CD4-positive, alpha-beta T cell treated with Interleukin-17A for 1 hour (primary cell): Measurements from ENCODE around the gene FCHSD2.

Experiments
- DNase-seq: peaks from one replicate; pipeline ENCODE4 v3.0.0-alpha.2; 2020

The FCHSD2 gene

DNA sequence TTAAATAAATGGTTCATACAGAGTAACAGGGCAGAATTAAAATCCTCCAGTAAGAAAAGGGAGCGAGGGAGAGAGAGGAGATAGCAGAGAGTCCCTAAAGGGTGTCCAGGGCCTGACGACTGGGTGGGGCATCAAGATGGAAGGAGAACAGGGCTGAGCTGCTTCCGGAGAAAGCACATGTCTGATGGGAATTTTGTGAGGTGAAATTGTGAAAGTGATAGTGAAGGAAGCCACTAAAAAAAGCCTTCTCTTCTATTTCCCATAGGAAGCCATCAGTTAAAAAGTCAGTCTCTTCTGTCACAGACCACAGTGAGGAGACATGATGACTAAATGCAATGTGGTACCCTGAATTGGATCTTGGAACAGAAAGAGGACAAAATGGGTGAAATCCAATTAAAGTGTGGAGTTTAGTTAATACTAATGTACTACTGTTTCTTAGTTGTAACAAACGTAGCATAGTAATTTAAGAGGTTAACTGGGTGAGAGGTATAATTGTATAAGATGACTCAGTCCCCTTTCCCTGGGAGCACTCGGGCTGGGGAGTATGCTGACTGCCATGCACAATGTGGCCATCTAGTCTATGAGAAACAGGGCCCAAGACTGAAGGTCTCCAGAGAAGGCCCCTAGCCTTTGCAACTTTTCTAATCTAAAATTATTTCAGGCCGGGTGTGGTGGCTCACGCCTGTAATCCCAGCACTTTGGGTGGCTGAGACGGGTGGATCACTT is 29.5 kb upstream of the FCHSD2 start:
- DNase-seq = no peak

DNA sequence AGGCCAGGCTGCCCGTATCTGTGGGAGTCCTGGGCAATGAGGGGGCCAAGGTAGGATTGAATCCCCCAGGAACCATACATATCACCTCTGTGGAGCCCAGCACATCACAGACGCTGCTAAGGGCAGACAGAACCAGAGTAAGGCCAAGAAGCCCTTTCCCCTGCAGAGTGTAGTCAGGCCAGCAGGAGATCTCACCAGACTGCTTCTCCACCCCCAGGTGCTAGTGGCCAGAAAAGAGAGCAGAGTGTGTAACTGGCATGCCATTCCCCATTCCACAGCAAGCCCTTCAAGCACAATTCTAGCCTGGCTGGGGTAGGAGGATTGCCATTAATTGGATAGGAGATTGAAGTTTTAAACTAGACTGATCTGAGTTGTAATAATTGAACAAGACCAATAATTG is 28.0 kb upstream of the FCHSD2 start:
- DNase-seq = no peak

DNA sequence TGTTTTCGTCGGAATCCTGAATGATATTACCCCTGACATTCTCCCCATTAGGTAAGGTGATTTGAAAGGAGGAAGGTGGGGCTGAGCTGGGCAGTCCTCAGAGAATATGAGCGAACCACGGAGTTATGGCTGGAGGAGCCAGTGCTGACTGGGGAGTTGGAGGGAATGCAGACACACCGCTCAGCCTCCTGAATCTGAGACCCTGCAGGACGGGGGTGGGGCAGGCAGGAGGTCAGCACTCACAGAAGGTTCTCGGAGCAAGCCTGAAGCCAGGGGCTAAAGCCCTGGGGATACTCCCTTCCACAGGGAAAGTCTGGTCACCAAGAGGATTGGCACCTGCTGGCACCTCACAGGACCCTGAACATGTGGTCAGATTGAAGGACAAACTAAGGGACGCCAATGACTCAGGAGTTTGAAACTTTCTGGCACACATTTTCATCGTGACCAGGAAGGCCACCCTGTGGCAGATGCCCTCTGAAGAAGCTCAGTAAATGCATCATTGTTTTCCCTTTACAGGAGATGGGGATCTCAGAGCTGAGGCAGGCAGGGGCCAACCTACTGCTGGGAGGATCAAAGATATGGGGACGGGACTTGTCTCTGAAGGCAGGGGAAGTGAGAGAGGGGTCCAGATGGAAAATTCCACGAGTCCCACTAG is 26.9 kb upstream of the FCHSD2 start:
- DNase-seq = no peak

DNA sequence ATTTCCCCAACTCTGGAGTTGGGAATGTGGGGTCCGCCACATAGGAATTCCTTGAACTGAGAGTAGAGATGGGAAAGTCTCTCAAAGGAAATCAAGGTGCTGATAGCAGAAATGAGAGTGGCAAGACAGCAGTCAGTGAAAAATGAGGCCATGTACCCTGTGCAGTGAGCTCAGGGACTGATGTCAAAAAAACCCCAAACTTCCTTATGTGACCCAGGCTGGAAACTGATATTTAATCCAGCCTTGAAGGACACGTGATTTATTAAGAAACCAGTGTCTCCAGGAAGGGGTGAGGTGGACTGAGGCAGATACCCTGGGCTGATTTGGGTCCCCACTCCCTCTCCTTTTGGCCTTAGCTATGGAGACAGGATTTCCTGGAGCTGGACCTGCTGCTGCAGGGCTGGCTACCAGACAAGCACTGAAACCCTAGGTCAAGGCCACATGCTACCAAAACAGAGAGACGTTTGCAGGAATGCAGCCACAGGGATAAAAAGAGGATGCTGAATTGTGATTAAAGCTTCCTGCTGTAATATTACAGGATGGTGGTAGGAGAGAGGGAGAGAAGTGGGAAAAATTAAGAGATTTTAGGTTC is 25.3 kb upstream of the FCHSD2 start:
- no peak for DNase-seq

DNA sequence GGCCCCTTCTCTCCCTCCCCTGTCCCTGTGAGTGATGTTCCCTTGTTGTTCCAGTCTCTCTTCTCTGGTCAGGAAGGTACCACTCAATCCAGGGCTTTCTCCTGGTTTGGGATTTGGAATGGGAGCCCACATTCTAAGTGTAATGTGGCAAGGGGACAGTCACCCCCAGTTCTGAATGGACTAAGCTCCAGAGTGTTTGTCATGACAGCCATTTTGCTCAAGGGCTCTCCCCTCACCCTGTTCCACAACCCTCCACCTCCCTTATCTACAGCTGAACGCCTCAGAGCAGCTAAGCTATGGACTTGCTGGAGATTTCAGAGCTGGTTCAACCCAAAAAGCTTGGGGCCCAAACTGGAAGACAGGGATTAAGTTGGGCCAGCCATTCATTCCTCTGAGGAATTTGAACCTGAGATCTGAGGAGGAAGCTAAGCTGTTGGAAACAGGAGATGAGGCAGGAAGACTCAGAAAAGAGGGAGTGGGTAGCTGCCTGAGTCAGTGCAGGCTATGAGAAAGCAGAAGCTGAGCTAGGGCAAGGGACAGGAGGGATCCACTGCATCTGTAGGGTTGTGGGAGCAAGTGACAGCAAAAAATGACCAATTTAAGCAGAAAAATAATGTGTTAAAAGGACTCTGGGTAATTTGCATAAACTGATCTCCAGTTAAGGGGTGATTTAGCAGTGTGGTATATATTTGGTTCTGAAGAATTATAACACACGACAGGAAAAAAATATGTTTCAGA is 22.9 kb upstream of the FCHSD2 start:
- no peak for DNase-seq

DNA sequence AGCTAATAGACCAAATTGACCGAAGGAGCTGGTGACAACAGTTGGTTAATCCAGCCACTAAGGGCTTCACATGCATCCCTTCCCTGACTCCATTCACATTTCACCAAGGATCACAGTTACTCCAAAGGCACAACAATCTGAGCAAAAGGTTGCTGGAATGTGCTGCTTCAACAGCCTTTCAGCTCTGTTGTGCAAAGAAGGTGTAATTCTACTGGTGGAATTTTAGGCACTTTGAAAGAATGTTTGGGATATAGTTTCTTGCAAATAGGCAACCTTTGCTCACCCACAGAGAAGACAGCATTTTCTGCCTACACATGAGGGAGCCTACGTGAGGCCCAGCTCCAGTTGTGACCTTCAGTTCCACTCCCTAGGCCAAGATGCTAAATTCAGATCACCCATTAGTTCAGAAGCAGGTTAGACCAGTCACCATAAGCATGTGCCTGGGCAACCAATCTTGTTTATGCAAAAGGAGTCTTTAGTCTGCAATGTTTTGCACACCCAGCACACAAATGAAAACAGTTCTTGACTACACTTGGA is 21.6 kb upstream of the FCHSD2 start:
- DNase-seq = no peak

DNA sequence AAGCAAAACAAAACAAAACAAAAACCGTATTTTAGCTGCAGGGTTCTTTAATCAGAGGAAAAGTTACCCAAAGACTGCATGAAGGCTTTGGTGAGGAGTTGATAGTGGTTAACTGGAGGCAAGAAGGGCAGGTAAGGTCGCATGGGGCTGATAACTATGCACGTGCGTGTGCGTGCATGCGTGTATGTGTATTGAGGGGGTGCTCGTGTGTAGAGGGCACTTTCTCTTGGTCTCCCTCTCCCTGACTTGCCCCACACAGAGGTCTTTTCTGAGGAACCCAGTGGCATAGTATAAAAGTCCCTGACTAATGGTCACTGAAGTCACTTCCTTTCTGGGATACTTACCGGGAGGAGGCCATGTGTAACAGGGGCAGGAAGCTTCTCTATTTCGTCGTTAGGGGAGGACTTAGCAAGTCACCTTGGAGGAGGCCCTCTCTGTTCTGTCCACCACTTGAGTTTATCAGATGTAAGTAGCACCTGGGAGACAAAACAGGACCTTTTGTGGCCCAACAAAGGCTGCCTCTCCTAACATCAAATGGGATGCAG is 20.1 kb upstream of the FCHSD2 start:
- no peak for DNase-seq

DNA sequence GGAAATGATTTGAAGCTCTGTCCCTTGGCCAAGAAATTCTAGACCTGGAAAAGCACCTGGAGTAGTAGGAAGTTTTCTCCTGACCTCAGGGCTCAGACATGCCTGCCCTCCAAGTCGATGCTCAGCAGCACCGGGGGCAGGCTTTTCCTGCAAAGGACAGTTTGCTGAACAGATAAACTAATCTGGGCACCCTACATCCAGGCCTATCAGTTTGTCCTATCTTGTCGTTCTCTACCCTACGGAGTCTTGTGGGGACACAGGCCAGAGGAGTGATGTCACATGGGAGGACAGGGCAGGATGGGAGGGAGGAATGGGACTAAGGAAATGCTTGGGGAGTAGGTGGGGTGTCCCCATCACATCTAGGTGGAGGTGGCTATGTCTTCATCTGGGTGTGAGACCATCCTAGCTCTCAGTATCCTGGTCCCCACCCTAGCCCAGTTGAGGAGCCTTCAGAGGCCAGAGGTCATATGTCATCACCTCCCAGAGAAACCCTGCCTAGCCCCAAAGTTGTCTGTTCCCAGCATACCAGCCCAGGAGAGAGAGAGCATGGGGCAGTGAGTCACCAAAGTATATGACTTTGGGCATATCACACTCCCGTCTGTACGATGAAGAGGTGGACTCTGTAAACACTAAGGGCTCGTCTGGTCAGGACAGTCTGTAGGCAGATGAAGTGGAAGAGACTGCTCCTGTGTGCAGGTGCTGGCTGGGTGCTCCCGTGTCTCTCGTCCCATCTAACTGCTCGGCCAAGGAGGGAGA is 18.1 kb upstream of the FCHSD2 start:
- no peak for DNase-seq

DNA sequence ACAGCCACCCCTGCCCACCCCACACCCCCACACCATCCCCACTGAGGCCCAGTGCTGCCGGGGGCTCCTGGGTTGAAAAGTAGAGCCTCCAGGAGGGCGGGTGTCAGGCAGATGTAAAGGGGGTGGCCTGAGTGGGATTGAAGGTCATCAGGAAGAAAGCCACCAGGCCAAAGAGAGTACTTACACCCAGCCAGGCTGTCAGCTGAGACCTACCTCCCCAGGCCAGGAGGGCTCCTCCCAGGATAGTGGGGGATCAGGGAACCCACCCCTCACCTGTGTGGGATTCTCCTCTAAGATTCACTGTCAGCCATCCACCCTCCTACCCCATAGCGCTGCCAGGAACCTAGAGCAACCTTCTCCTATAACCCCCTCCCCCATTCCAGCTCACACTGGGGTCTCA is 17.2 kb upstream of the FCHSD2 start:
- no peak for DNase-seq

DNA sequence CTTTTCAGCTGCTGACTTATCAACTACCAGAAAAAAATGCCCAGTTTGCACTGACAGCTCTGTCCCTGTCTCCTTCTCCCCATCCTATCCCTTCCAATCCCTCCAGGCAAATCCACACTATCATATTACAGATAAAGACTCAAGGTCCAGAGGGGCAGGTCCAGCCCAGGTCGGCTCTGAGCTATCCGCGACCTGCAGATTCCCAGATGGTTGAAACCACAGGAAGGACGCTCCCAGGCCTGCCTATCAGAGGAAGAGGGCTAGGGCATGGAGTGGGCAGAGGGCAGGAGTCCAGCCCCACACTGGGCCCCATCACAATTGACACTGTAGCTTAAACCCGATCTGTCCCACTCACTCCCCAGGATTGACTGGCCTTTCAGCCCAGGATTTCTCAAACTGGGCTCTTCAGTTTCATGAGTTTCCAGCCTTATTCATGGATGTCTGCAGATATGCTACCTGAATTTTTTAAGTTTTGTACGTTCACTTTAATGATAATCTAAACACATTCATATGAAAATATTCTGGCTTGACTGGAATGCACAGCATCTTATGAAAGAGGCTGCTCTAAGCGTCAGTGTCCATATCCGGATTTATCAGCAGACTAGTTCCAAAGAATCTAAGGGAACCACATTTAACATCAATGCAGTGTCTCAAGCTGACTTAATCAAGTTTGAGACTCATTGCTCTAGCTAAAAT is 16.4 kb upstream of the FCHSD2 start:
- DNase-seq = no peak

DNA sequence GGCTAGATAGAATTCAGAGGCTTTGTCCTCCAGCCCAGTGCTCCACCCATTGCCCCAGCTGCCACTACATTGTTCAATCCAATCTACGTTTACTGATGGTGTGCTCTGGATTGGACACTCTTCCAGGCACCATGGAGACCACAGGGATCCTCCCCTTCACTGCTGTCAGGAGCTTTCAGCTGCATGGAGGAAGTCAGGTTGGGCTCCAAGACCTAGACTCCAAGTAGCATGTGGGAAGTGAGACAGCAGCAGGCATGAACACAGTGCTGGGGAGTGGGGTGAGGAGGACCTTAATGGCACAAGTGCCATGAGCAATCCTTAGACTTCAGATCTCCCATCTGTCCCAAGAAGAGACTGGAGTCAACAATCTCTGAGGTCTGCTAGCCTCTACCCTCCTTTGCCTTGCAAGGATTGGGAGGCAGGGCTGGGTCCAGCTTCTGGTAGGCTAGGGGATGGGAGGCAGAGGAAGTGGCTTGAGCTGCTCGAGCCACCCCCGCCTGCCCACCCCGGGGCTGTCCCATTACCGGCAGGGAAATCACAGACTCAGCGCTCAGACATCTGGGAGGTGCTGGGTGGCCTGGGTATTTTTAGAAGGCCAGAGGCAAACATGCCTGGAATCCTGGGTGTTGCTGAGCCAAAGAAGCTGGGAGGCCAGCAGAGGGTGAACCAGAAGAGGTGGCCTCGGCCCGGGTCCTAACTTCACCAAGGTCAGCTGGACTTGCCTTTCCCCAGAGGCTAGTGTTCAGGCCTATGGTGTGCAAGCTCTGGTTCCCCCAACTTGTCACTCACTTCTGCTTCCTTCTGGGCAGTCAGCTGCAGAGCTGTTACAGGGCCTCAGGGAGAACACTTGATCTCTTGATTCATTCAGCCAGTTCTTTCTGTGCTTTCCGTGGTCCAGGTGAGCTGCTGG is 15.2 kb upstream of the FCHSD2 start:
- DNase-seq = no peak

DNA sequence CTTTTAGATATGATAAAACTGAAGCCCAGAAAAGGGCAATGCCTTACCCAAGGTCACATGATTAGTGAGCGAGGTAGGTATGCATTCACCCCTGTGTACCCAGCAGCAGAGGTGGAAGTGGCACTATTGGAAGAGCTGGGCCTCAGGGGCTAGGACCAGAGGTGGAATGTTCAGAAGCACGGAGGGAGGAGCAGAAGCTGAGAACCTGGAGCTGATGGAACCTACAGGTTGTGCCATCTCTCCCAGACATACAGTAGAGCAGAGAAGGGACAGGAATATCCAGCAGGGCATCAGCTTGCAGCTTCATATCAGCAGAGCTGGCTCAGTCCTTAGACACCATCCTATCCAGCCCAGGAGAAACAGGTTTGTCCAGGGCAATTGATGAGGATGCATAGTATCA is 14.6 kb upstream of the FCHSD2 start:
- no peak for DNase-seq

DNA sequence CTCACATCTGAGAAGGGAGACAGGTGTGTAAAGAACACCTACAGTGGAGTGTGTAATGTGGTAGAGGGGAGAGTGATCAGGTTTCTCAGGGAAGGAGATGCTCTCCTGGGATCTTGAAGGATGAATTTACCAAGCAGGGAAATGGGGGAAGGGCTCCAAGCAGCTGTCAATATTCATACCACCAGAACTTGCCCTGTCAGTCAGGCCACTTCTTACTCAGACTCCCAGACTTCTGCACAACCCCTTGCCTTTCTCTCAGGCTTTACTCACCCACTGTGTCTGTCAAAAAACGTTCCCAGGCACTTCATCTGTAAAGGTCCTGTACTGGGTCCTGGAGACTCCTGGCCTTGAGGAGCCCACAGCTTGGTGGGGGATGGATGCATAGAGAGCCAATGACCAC is 14.0 kb upstream of the FCHSD2 start:
- DNase-seq = no peak

DNA sequence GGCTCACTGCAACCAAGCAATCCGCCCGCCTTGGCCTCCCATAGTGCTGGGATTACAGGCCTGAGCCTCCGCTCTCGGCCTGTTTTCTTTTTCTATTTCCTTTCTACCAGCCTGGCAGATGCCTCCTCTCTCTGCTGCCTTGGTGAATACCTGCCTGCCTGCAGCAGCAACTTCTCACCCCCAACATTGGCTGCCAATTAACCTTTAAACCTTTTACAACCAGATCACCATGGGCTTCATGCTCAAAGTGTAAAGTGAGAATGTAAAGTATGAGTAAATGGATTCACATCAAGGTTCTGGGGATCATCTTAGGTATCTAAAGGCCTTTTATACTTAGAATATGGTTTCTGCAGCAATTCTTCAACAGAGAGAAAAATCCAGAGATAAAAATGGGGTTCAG is 13.0 kb upstream of the FCHSD2 start:
- DNase-seq = no peak

DNA sequence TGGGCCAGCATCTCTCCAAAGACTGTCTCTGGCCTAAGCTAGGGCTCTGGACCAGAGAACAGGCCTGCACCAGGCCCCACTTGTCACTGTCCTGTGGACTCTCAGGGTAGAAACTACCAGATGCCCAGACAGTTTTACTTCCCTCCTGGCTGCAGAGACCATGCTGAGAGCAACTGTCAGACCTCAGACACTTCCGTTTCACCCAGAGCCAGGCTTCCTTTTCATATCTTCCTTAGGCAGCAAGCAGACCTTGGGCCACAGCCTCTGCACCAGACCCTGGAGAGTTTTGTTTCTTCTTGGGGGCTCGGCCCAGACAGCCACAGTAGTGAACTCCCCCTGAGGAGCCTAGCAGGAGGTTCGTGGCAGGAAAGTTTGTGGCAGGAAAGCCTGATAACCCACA is 12.1 kb upstream of the FCHSD2 start:
- peak; percentile 46 for DNase-seq

DNA sequence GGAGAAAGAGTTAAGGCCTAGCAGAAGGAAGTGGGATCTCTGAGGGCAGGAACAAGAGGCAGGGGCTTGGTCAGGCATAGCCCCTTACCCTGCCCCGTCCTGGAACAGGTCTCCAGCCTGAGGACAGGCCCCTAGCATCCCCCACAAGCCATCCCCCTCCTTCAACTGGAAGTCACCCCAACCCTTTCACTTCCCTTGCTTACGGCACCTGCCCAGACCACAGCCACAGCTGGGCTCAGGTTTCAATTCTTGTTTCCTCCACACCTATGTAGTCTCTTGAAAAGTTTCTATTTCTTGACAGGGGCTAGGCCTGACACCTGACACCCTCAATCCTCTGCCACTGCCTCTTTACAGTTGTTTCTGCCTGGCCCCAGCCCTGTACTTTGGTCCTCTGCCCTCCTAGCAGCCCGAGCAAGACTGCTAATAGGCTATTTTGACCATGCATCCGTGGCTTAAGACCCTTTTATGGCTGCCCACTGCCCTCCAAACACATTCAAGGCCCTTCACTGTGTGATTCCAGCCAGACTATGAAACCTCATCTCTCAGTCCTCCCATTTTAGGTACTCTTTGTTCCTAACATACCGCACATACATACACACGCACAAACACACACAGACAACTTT is 10.9 kb upstream of the FCHSD2 start:
- DNase-seq = peak; percentile 53

DNA sequence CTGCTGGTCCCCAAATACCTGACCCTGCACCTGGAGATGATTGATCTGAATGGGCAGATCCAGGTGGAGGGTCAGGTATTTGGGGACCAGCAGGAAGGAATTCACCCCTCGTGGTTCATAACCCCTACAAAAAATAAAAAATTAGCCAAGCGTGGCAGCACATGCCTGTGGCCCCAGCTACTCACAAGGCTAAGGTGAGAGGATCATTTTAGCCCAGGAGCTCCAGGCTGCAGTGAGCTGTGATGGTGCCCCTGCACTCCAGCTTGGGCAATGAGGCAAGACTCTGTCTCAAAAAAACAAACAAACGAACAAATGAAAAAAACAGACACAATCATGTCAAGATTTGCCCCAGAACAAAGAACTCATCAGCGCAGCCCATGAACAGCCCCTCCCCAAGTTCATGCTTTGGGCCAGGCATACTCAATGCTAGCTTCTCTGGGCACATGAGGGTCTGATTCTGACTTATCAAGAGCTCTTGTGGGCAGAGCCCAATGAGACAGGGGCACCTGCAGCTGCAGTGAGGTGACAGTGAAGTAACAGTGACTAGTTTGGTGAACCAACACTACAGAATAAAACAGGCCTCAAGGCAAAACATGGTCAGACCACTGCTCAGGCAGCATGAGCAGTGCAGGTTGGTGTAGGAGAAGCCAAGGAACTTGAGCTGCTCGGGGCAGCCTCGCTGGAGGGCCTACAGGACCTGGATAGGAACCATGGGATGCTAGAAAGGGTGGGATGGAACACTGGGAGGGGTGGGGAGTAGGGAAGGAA is 10.2 kb upstream of the FCHSD2 start:
- DNase-seq = no peak

DNA sequence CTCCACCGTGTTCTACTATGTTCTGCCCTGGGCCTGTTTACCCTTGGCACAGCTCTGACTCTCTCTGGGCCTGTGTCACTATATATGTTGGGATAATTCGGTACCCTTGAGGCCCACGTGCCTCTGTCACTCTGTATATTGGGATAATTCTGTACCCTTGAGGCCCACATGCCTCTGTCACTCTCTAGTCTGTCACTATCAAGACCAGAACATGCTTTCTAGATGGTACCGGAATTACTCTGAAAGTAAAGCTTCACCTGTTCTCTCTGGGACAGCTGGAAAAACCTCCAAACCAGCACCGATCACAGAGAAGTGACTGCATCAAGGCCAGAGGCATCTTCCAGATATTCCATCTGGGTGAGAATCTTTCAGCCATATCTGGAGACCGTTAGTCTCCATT is 9.3 kb upstream of the FCHSD2 start:
- no peak for DNase-seq

DNA sequence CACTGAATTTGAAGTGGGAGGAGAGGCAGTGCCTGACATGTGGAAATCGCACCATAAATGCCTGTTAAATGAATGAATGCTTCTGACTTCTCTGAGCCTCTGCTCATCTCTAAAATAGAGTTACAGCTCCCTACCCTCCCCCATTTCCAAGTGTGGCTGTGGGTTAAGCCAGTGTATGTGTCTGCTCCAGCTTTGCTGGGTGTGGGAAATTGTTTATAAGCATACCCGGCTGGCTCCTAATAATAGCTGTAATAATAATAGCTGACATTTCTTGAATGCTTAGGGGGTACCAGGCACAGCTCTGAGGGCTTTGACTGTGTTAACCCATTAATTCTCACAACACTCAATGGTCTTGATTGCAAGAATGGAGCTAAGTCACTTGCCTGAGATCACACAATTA is 7.0 kb upstream of the FCHSD2 start:
- DNase-seq = no peak
